ENCODE data around the gene RGS1. TPM values are rescaled to one million over a fixed set of nuclear protein-coding genes. Genes with fewer than 3 reads are reported as not detected.

Gene RGS1
- total and polyA plus RNA-seq, 2 of the 8 experiments (the other 6 are each of a cell fraction or from before 2014, with no cell fraction given): not detected

DNA sequence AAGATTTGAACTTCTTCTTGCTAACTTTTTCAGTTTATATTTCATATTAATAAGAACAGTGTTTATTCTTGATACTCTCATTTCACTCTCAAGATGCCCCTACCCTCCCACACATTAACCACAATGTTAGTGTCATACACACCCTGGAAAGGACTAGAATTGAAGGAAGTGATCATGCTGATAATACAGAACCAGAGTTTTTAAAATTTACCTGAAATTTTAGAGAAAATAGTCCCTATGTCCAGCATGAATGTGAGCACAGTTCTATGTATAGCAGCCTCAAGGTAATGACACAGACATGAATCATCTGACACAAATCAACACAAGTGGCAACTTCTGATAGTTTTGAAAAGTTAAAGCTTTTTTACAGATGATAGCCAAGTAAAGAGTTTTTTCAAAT is 26.0 kb downstream of the RGS1 start:
- no peak overlapping the region for H3K18ac ChIP-seq (ENCODE audit: extremely low read depth, low read length)
- H2BK5ac ChIP-seq (ENCODE audit: low read depth, low read length): no peak overlapping the region
- H3K14ac ChIP-seq (ENCODE audit: insufficient read length): no peak overlapping the region
- no peak overlapping the region for H3K56ac ChIP-seq (replicated peaks; ENCODE audit: insufficient read length, low read depth, low read length)
- H3K4me2 ChIP-seq (ENCODE audit: insufficient read depth in 1 of 2, low read depth in 2 of 2, low read length in 2 of 2): no peak overlapping the region
- H4K20me1 ChIP-seq (replicated peaks in 1 of 2; ENCODE audit: control insufficient read depth in 1 of 2, insufficient read depth in 2 of 2, low read length in 2 of 2): no peaks in the 10 kb centered on the region
- no peaks in the 10 kb centered on the region for H3K23me2 ChIP-seq (ENCODE audit: low read depth, low read length)
- no peaks in the 10 kb centered on the region for H3K27me3 ChIP-seq (replicated peaks in 1 of 4; ENCODE audit: control insufficient read depth in 3 of 4, extremely low read depth in 1 of 4, insufficient read depth in 3 of 4, low read length in 3 of 4)
- POLR2A ChIA-PET (ENCODE audit: partially characterized antibody): no interaction called here
- no peak overlapping the region for H4K5ac ChIP-seq (ENCODE audit: insufficient read length, low read depth, low read length)
- TF ChIP-seq HDAC2 (IDR thresholded peaks at IDR 0.05; ENCODE audit: borderline replicate concordance in 1 of 2, low read depth in 2 of 2, low read length in 2 of 2) (no peak), HDAC6 (IDR thresholded peaks at IDR 0.05; ENCODE audit: low read depth, low read length) (no peak), RNF2 (IDR thresholded peaks at IDR 0.05; ENCODE audit: borderline replicate concordance, low read depth, low read length, missing control alignments, poor library complexity, severe bottlenecking) (no peak), EZH2 (IDR thresholded peaks at IDR 0.05; ENCODE audit: low read depth, low read length, severe bottlenecking) (no peak), YY1 (IDR thresholded peaks at IDR 0.05; ENCODE audit: low read depth, low read length) (no peak), TCF12 (IDR thresholded peaks at IDR 0.05; ENCODE audit: low read depth, low read length) (no peak), JUN (IDR thresholded peaks at IDR 0.05; ENCODE audit: low read depth, low read length) (no peak), SAP30 (IDR thresholded peaks at IDR 0.05; ENCODE audit: insufficient read depth, insufficient replicate concordance, low read length) (no peak), RAD21 (IDR thresholded peaks at IDR 0.05 in 1 of 2, conservative IDR thresholded peaks at IDR 0.05 in 1 of 2; ENCODE audit: low read depth in 2 of 2, low read length in 2 of 2) (no peak), CHD1 (IDR thresholded peaks at IDR 0.05; ENCODE audit: low read depth, low read length) (no peak), FOSL1 (IDR thresholded peaks at IDR 0.05; ENCODE audit: insufficient read depth, low read depth, low read length) (no peak)
- TF ChIP-seq, protein P1, sequence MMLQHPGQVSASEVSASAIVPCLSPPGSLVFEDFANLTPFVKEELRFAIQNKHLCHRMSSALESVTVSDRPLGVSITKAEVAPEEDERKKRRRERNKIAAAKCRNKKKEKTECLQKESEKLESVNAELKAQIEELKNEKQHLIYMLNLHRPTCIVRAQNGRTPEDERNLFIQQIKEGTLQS (IDR thresholded peaks at IDR 0.05; ENCODE audit: insufficient read depth, low read depth, low read length): no peak
- H3K4ac ChIP-seq (replicated peaks; ENCODE audit: insufficient read length, low read depth, low read length): no peak overlapping the region
- no peak overlapping the region for H2BK12ac ChIP-seq (ENCODE audit: low read depth, low read length)
- H3K4me1 ChIP-seq (replicated peaks in 1 of 4; ENCODE audit: control insufficient read depth in 3 of 4, insufficient read depth in 4 of 4, low read length in 3 of 4): no peaks in the 10 kb centered on the region
- FAIRE-seq (no peak), DNase-seq (ENCODE audit: low read depth in 1 of 2, low spot score in 2 of 2) (no peak)
- no peaks in the 10 kb centered on the region; a peak in 1 of 8 replicates for H3K36me3 ChIP-seq (ENCODE audit: control insufficient read depth in 2 of 4, insufficient read depth in 4 of 4, low read length in 3 of 4)
- no peak overlapping the region for H4K91ac ChIP-seq (replicated peaks; ENCODE audit: insufficient read length, low read length)
- no peak overlapping the region for H3K27ac ChIP-seq (ENCODE audit: low read depth, low read length)
- CTCF ChIA-PET (ENCODE audit: partially characterized antibody): no interaction called here
- no peaks in the 10 kb centered on the region for H3K9me3 ChIP-seq (ENCODE audit: insufficient read depth in 2 of 2, low read depth in 1 of 2, low read length in 1 of 2)
- H3K4me3 ChIP-seq (ENCODE audit: extremely low read depth in 1 of 4, insufficient read depth in 2 of 4, low read depth in 3 of 4, low read length in 4 of 4): no peak overlapping the region
- H2BK15ac ChIP-seq (ENCODE audit: low read length): no peak overlapping the region
- H2AK5ac ChIP-seq (ENCODE audit: low read depth, low read length): no peak overlapping the region
- no peak overlapping the region for H2BK120ac ChIP-seq (replicated peaks; ENCODE audit: low read depth, low read length)
- no peaks in the 10 kb centered on the region for H3K79me1 ChIP-seq (ENCODE audit: low read depth, low read length)
- H3K9ac ChIP-seq (replicated peaks in 1 of 4; ENCODE audit: extremely low read depth in 1 of 4, low read depth in 3 of 4, low read length in 3 of 4): no peak overlapping the region
- no peak overlapping the region for H4K8ac ChIP-seq (ENCODE audit: extremely low read depth, insufficient read depth, low read length)
- no peaks in the 10 kb centered on the region for H3K79me2 ChIP-seq (ENCODE audit: control insufficient read depth in 1 of 2, insufficient read depth in 2 of 2, low read length in 2 of 2)
- no peak overlapping the region for H2BK20ac ChIP-seq (ENCODE audit: low read length)
- no peak overlapping the region for H3K23ac ChIP-seq (ENCODE audit: insufficient read length)
- no peak overlapping the region for H2AFZ ChIP-seq (ENCODE audit: low read length)
